Measurements from ENCODE around the gene RUFY3.

Gene RUFY3

GRCh38 chr4:70841211-70841610 is 119.4 kb downstream of the RUFY3 start:
- H4K20me1 ChIP-seq (ENCODE audit: insufficient read depth, low read length) = peaks cover 11% of the 10 kb centered on the region
- no peaks in the 10 kb centered on the region for H3K4me1 ChIP-seq (ENCODE audit: low read length)
- no peaks in the 10 kb centered on the region; the same call in 1 of the 2 replicates for H3F3A ChIP-seq (ENCODE audit: insufficient read depth, low read length)
- H3K79me2 ChIP-seq (ENCODE audit: low read length) = peaks cover 31% of the 10 kb centered on the region
- no peaks in the 10 kb centered on the region for H3K36me3 ChIP-seq (replicated peaks; ENCODE audit: insufficient read depth, low read length)
- no peak for TF ChIP-seq EZH2phosphoT487 (IDR thresholded peaks at IDR 0.05; ENCODE audit: low read length)
- no peak for TF ChIP-seq CTCF (IDR thresholded peaks at IDR 0.05; ENCODE audit: low read length)
- H3K4me2 ChIP-seq (ENCODE audit: low read depth, low read length) = no peak overlapping the region
- no peak overlapping the region for H3K27ac ChIP-seq (ENCODE audit: low read length)
- no peak overlapping the region for H3K9ac ChIP-seq (ENCODE audit: low read length)
- no peaks in the 10 kb centered on the region for H3K9me2 ChIP-seq (replicated peaks; ENCODE audit: insufficient read depth, low read length)
- no peaks in the 10 kb centered on the region for H3K27me3 ChIP-seq (replicated peaks; ENCODE audit: insufficient read depth, low read length)
- no peak for DNase-seq
- no peak overlapping the region for H2AFZ ChIP-seq (ENCODE audit: low read length)
- H3K4me3 ChIP-seq (ENCODE audit: low read length) = no peak overlapping the region
- no peaks in the 10 kb centered on the region for H3K9me3 ChIP-seq (replicated peaks; ENCODE audit: insufficient read depth, low read length)

- Histone ChIP-seq H3K4me1 (ENCODE audit: low read length) (no peaks in the 10 kb centered on the region), H3K27ac (ENCODE audit: low read length) (no peak overlapping the region), H3K9me2 (replicated peaks; ENCODE audit: insufficient read depth, low read length) (no peaks in the 10 kb centered on the region), H3K4me3 (ENCODE audit: low read length) (no peak overlapping the region), H3K36me3 (replicated peaks; ENCODE audit: insufficient read depth, low read length) (no peaks in the 10 kb centered on the region), H3K27me3 (replicated peaks; ENCODE audit: insufficient read depth, low read length) (no peaks in the 10 kb centered on the region), H3K9me3 (replicated peaks; ENCODE audit: insufficient read depth, low read length) (no peaks in the 10 kb centered on the region), H3F3A (ENCODE audit: insufficient read depth, low read length) (no peaks in the 10 kb centered on the region; the same call in 1 of the 2 replicates), H2AFZ (ENCODE audit: low read length) (no peak overlapping the region), H4K20me1 (ENCODE audit: insufficient read depth, low read length) (peaks cover 4% of the 10 kb centered on the region), H3K4me2 (ENCODE audit: low read depth, low read length) (no peak overlapping the region), H3K9ac (ENCODE audit: low read length) (no peak overlapping the region), H3K79me2 (ENCODE audit: low read length) (peaks cover 24% of the 10 kb centered on the region)
- DNase-seq = no peak
- no peak for TF ChIP-seq CTCF (IDR thresholded peaks at IDR 0.05; ENCODE audit: low read length)
- no peak for TF ChIP-seq EZH2phosphoT487 (IDR thresholded peaks at IDR 0.05; ENCODE audit: low read length)
- TF ChIP-seq EZH2 (optimal IDR thresholded peaks at IDR 0.05; ENCODE audit: low read depth, low read length) = no peak
Observed at GRCh38 chr4:70841951-70842350, 120.2 kb downstream of the RUFY3 start.

GRCh38 chr4:70842761-70843435 is 121.1 kb downstream of the RUFY3 start:
- Histone ChIP-seq H3K4me3 (ENCODE audit: low read length) (no peak overlapping the region), H3K4me1 (ENCODE audit: low read length) (no peaks in the 10 kb centered on the region), H2AFZ (ENCODE audit: low read length) (no peak overlapping the region), H3K79me2 (ENCODE audit: low read length) (peaks cover 14% of the 10 kb centered on the region), H3F3A (ENCODE audit: insufficient read depth, low read length) (no peaks in the 10 kb centered on the region; the same call in 1 of the 2 replicates), H3K9me2 (replicated peaks; ENCODE audit: insufficient read depth, low read length) (no peaks in the 10 kb centered on the region), H3K27ac (ENCODE audit: low read length) (no peak overlapping the region), H4K20me1 (ENCODE audit: insufficient read depth, low read length) (0 out of 2 replicates have a peak, but pooled peaks cover 2% of the 10 kb centered on the region), H3K4me2 (ENCODE audit: low read depth, low read length) (no peak overlapping the region), H3K9ac (ENCODE audit: low read length) (no peak overlapping the region), H3K9me3 (replicated peaks; ENCODE audit: insufficient read depth, low read length) (no peaks in the 10 kb centered on the region), H3K27me3 (replicated peaks; ENCODE audit: insufficient read depth, low read length) (no peaks in the 10 kb centered on the region), H3K36me3 (replicated peaks; ENCODE audit: insufficient read depth, low read length) (no peaks in the 10 kb centered on the region)
- TF ChIP-seq EZH2 (optimal IDR thresholded peaks at IDR 0.05; ENCODE audit: low read depth, low read length) = no peak
- DNase-seq = no peak

- H3K36me3 ChIP-seq (replicated peaks; ENCODE audit: insufficient read depth, low read length) = no peaks in the 10 kb centered on the region
- no peaks in the 10 kb centered on the region for H4K20me1 ChIP-seq (ENCODE audit: insufficient read depth, low read length)
- H3K27ac ChIP-seq (ENCODE audit: low read length) = no peak overlapping the region
- H3K9ac ChIP-seq (ENCODE audit: low read length) = no peak overlapping the region
- no peak overlapping the region for H3K4me2 ChIP-seq (ENCODE audit: low read depth, low read length)
- H3K4me1 ChIP-seq (ENCODE audit: low read length) = no peaks in the 10 kb centered on the region
- no peak for DNase-seq
- H3K9me3 ChIP-seq (replicated peaks; ENCODE audit: insufficient read depth, low read length) = no peaks in the 10 kb centered on the region
- H3K79me2 ChIP-seq (ENCODE audit: low read length) = peaks cover 2% of the 10 kb centered on the region
- no peak overlapping the region for H3K4me3 ChIP-seq (ENCODE audit: low read length)
- no peak for TF ChIP-seq EZH2 (optimal IDR thresholded peaks at IDR 0.05; ENCODE audit: low read depth, low read length)
- no peak for TF ChIP-seq CTCF (IDR thresholded peaks at IDR 0.05; ENCODE audit: low read length)
- no peak for TF ChIP-seq EZH2phosphoT487 (IDR thresholded peaks at IDR 0.05; ENCODE audit: low read length)
- no peaks in the 10 kb centered on the region for H3K9me2 ChIP-seq (replicated peaks; ENCODE audit: insufficient read depth, low read length)
- H3F3A ChIP-seq (ENCODE audit: insufficient read depth, low read length) = no peaks in the 10 kb centered on the region
- no peaks in the 10 kb centered on the region for H3K27me3 ChIP-seq (replicated peaks; ENCODE audit: insufficient read depth, low read length)
- H2AFZ ChIP-seq (ENCODE audit: low read length) = no peak overlapping the region
Observed at GRCh38 chr4:70844180-70844579, 122.4 kb downstream of the RUFY3 start.
